ENCODE results near the gene FBXW11.
"Not testable (repeated sequence)": the region's sequence is repeated elsewhere in the genome, so short reads cannot be mapped to it uniquely, and the experiment has no call there.

DNA sequence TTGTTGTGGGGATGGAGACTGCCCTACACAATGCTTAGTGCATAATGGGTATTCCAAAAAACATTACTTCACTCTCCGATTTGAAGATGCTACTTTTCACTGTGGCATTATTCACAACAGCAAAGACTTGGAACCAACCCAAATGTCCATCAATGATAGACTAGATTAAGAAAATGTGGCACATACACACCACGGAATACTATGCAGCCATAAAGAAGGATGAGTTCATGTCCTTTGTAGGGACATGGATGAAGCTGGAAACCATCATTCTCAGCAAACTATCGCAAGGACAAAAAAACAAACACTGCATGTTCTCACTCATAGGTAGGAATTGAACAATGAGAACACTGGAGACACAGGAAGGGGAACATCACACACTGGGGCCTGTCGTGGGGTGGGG, 90.7 kb downstream of the FBXW11 start:
- TF ChIP-seq CHD4 (IDR thresholded peaks at IDR 0.05): not testable (repeated sequence)
- TF ChIP-seq, protein P1, sequence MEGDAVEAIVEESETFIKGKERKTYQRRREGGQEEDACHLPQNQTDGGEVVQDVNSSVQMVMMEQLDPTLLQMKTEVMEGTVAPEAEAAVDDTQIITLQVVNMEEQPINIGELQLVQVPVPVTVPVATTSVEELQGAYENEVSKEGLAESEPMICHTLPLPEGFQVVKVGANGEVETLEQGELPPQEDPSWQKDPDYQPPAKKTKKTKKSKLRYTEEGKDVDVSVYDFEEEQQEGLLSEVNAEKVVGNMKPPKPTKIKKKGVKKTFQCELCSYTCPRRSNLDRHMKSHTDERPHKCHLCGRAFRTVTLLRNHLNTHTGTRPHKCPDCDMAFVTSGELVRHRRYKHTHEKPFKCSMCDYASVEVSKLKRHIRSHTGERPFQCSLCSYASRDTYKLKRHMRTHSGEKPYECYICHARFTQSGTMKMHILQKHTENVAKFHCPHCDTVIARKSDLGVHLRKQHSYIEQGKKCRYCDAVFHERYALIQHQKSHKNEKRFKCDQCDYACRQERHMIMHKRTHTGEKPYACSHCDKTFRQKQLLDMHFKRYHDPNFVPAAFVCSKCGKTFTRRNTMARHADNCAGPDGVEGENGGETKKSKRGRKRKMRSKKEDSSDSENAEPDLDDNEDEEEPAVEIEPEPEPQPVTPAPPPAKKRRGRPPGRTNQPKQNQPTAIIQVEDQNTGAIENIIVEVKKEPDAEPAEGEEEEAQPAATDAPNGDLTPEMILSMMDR (IDR thresholded peaks at IDR 0.05 in 2 of 3, conservative IDR thresholded peaks at IDR 0.05 in 1 of 3; ENCODE audit: control insufficient read depth in 2 of 3, extremely low read depth in 1 of 3, insufficient read depth in 1 of 3, low read depth in 3 of 3, low read length in 3 of 3): not testable (repeated sequence)
